ENCODE measurements around the gene MTARC2.

DNA sequence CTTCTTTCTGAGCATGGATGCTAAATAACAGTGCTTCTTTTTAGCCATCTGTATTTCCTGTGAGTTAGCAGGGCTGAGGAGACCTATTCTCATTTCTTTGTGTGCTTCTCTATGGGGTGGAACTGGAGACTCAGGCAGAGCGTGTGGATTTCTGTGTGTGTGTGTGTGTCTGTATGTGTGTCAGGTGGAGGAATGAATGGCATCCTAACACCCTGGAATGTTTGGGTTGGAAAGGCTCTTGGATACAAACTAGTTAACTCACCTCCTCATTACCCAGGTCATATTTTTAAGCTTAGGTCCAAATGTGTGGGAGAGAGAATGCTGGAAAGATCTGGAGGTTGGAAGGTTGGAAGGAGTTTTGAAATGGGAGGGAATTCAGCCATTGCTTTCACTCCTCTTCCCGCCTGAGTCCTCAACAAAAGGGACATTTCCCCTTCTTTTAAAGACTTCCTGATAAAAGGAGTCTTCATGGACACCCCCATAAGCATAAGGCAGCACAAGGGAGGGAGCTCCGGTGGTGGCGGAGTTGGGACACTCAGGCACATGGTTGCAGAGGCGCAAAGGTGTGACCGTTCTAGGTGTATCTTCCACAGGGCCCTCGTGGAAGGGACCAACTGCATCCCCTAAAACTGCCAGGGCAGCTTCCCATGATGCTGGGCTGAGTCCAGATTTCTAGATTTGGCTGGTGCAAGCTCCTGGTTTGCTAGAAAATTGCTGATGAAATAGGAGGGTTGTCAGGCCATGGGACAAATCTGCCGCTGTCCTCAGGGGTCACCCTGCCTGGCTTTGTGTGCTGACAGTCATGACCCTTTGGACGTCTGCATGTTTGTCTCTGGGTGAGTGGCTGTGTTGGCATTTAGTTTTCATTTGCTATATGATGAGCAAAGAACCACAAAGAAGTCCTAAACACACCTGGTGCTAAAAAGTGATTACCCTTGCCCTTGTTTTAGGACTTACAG lies 76.2 kb downstream of the MTARC2 start:
- TF ChIP-seq, protein P1, sequence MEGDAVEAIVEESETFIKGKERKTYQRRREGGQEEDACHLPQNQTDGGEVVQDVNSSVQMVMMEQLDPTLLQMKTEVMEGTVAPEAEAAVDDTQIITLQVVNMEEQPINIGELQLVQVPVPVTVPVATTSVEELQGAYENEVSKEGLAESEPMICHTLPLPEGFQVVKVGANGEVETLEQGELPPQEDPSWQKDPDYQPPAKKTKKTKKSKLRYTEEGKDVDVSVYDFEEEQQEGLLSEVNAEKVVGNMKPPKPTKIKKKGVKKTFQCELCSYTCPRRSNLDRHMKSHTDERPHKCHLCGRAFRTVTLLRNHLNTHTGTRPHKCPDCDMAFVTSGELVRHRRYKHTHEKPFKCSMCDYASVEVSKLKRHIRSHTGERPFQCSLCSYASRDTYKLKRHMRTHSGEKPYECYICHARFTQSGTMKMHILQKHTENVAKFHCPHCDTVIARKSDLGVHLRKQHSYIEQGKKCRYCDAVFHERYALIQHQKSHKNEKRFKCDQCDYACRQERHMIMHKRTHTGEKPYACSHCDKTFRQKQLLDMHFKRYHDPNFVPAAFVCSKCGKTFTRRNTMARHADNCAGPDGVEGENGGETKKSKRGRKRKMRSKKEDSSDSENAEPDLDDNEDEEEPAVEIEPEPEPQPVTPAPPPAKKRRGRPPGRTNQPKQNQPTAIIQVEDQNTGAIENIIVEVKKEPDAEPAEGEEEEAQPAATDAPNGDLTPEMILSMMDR (IDR thresholded peaks at IDR 0.05; ENCODE audit: low read length) = no peak
- no peak for TF ChIP-seq EZH2 (IDR thresholded peaks at IDR 0.05; ENCODE audit: borderline replicate concordance, low read length)
